NCI-H1417 treated with DMSO at 0.1 percent for 48 hours (cell line): ENCODE data around the gene RPS6KA2.
A peak's percentile ranks its signal among the peaks of the same experiment; 100 is the strongest.
"Not testable (repeated sequence)": the region's sequence is repeated elsewhere in the genome, so short reads cannot be mapped to it uniquely, and the experiment has no call there.

Experiments used
- DNase-seq: peaks from one replicate; lab custom pipeline; 2025; lab: John Stamatoyannopoulos, UW

Gene RPS6KA2

GRCh38 chr6:166635013-166635970, 8.2 kb upstream of the RPS6KA2 start:
- no peak for DNase-seq

DNA sequence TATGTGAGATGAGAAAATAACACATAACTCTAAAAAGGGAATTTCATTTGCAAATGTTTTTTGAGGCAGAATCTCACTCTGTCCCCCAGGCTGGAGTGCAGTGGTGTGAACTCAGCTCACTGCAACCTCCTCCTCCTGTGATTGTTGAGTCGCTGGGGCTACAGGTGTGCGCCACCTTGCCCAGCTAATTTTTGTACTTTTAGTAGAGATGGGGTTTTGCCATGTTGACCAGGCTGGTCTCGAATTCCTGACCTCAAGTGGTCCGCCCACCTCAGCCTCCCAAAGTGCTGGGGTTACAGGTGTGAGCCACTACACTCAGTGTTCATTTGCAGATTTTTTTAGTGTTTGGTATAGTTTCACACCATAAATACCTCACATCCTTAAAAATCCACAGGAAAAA, 7.5 kb upstream of the RPS6KA2 start:
- not testable (repeated sequence) for DNase-seq

DNA sequence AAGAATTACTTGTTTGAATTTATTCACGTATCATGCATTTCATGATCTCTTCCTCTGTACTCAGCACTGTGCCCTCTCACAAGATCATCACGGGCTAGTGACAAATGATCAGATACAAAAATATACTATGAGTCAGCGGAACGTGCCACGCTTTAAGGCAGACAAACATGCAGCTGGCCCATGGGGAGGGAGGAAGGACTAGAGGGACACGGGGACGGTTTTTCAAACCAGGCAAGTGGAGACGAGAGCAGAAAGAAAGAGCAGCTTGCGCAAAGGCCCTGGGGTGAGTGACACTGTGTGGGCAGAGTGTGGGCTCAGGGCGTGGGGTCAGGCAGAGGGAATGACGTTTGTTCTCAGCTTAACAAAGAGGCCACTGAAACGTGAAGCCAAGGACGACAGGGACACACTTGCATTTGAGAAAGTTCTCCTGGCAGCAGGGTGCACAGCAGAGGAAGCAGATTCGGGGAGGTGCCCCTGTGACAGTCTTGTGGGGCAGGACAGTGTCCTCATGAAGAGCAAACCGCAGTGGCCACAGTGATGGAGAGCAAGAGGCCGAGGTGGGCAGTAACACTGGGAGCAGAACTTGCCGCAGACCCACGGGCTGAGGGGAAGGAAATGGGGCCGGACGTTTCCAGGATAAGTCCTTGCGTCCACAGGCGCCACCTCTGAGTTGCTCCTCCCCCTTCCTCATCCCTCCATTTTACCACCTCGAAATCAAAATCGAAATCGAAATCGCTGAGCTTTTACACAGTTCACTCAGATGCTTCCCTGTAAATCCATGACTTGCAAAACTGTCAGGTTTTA, 6.9 kb upstream of the RPS6KA2 start:
- DNase-seq, result no peak

DNA sequence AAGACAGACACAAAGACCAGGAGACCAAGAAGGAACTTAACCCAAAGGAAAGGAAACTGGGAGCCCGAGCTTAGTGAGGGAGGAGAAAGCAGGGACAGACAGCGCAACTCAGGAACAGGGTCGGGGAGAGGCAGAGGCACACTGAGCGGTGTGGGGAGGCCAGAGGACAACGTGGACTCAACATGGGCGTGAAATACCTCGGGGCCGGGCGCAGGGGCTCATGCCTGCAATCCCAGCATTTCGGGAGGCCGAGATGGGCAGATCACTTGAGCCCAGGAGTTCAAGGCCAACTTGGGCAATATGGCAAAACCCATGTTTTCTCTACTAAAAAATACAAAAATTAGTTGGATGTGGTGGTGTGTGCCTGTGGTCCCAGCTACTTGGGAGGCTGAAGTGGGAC, 5.7 kb upstream of the RPS6KA2 start:
- DNase-seq, result no peak

DNA sequence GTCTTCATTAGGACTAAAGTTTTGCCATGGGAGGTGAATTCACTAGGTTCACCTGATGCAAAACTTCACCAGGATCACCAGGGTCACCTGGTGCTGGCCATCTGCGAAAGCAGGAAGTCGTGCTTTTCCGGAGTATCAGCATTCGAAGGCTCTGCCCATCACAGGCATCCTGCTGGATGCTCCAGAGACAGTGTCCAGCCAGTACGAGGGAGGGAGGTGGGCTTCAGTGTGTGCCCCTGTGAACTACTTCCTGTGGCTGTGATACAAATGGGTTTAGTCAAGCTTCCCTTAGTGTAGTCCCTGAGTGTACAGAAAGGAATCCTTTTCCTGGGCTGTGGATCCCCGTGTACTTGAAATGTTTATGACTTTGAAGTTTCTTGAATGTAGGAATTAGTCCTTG, 3.4 kb upstream of the RPS6KA2 start:
- no peak for DNase-seq

GRCh38 chr6:166629628-166630027, 2.6 kb upstream of the RPS6KA2 start:
- DNase-seq, result no peak

- DNase-seq, result peak; percentile 69
These were observed 1.1 kb upstream of the RPS6KA2 start for GRCh38 chr6:166627875-166628801.

- DNase-seq, result no peak
These were observed 646 bp downstream of the RPS6KA2 start for GRCh38 chr6:166626177-166627032.

DNA sequence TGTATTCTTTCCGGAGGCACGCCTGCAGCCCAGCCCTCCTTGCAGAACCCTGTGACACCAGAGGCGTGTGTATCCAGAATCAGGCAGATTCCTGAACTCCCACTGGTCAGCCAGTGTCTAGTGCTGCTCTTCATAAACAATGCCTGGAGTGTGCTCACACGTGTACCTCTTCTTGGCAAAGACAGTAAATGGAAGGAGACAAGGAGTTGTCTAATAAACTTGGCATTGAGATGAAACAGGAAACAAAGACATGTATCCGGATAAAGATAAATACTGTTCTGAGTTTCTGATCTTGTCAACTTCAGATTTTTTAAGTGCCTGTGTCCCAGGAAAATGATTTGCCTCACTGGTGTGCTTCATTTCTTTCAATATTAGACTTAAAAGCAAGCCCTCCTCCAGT, 1.7 kb downstream of the RPS6KA2 start:
- no peak for DNase-seq

- no peak for DNase-seq
These were observed 2.8 kb downstream of the RPS6KA2 start for GRCh38 chr6:166624275-166624674.

GRCh38 chr6:166623318-166623717, 3.7 kb downstream of the RPS6KA2 start:
- DNase-seq, result no peak

DNA sequence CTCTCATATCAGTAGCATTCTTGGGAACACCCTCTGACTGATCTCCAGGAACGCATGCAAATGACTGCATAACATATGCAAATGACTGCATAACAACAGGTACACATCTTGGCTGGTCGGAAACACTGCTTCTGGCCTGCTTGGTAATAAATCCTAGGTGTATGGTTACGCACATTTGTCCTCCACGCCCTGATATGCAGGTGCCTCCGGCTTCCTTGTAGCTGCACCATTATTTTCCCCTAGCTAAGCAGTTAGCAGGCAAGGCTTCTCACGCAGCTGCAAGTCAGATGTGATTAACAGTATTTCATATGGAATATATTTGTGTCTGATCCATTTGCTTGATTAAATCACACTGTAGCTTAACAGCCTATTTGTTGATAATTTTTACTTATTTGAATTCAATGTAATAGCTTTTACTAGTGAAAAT, 5.9 kb downstream of the RPS6KA2 start:
- DNase-seq, result no peak

DNA sequence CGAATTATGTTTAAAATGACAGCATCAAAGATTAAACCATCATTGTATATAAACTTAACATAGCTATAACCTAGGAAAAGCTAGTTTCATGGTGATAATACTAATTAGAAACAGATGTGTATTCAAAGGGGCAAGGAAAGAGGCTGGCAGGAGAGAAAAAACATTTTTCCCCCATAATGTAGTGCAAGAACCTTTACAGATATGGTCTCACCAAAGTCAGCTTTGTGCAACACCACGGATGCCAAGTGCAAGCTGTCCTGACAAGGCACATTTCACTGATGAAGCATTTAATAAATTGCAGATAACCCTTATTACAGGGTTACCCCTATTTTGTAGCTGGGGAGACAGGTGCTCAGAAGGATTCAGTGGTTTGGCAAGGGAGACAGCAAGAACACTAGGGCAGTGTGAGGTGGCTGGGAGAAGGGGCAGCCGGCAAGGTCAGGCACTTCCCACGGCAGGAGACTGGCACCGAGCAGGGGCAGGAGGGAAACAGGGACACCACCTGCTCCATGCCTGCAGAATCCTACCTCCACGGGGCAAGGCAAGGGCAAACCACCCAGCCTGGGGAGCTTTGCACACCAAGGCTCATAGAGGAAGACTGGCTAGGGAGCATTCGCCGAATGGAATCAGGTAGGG, 6.5 kb downstream of the RPS6KA2 start:
- no peak for DNase-seq

DNA sequence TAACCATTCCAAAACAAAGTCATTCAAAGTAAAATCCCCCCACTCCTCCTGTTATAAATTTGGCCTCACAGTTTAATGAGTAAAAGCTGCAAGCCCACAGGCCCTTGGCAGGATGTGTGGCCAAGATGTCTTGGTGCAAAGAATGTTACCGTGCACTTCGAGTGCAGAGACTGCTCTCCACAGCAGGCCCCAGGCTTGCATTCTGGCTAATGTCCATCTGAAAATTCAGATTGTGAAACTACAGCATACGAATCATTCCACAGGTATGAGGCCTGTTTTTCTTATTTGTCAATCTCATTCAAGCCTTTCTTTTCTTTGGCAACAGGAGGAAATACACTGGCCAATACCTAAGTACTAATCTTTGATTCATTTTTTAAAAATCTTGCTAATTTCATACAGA, 7.1 kb downstream of the RPS6KA2 start:
- no peak for DNase-seq

GRCh38 chr6:166618866-166619761, 7.9 kb downstream of the RPS6KA2 start:
- no peak for DNase-seq

DNA sequence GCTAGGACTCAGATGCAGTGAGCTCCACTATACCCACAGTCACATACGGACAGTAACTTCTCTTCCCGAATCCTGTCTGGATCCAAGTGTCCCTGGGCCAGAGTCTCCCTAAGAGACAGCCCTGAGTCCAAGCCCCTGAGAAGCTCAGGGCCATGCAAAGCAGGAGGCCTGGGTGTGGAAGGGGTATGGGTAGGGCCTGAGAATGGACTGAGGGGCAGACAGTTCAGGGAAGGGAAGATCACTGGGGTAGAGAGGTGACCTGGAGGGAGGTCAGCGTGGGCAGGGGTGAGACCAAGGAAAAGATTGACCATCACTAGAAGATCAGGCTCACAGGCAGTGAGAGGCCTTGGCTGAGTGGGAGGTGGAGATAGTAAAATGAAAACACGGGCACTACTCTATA, 8.8 kb downstream of the RPS6KA2 start:
- DNase-seq, result no peak

DNA sequence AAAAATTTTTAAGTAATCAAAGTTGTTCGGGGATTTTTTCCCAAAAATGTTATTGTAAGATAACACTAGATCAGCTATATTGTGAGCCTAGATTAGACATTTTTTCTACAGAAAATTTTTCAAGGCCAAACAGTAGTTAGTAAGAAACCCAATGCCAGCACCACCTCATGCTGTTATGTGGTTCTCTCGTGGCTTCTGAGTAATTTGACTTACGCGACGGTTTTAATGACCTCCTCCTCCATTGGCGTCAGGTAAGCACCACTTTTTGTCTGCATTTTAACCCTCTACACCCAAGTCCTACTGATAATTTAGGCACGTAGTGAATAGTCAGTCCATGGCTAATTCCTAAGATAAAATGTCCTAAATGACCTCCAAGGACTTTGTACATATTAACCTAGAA, 9.7 kb downstream of the RPS6KA2 start:
- DNase-seq, result no peak

DNA sequence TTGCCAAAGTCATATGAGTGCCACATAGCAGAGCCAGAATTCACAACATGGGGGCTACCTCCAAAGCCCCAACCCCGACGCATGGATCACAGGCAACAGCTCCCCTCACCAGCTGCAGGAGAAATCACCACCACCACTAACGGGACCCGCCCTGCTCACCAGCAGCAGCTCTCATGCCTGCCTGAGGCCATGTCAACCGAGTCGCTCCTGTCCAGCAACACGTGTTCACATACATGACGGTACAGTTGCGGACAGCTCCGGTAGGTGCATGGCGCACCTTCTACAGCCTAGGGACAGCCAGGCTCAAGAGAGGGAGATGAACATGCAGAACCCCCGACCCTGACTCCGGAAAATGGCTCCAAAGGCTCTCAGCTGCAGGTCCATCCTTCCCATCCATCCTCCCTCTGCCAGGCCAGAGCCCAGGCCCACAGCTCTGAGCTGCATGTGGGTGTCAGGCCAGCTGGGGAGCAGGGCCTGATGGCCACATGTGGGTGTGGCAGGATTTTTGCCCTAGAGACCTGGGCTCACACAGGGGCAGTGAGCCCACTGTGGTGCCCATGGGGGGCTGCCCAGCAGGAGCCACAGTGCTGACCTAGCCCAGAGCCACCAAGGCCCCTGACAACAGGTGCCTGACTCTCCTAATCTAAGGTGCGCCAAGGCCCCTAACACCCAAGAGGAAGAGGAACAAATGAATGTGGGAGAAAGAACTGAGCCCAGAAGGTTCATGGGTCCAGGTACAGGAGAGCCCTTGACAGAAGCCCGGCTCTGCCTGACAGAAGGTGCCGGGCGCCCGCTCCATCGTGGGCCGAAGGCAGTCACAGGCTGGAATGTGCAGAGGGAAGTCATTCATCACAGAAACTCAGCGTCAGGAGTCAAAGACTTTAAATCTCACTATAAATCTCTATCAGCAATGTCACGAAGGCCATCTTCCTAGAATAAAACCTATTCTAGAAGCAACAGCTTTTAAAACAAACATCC, 10.5 kb downstream of the RPS6KA2 start:
- DNase-seq, result no peak
